ENCODE data around the gene PDE10A.

- no peak for TF ChIP-seq SIN3A (IDR thresholded peaks at IDR 0.05; ENCODE audit: borderline replicate concordance, insufficient read depth, low read length)
- no peak for TF ChIP-seq FOXP2 (optimal IDR thresholded peaks at IDR 0.05; ENCODE audit: borderline replicate concordance, extremely low read depth, extremely low read length, insufficient read depth)
- TF ChIP-seq, protein P1, sequence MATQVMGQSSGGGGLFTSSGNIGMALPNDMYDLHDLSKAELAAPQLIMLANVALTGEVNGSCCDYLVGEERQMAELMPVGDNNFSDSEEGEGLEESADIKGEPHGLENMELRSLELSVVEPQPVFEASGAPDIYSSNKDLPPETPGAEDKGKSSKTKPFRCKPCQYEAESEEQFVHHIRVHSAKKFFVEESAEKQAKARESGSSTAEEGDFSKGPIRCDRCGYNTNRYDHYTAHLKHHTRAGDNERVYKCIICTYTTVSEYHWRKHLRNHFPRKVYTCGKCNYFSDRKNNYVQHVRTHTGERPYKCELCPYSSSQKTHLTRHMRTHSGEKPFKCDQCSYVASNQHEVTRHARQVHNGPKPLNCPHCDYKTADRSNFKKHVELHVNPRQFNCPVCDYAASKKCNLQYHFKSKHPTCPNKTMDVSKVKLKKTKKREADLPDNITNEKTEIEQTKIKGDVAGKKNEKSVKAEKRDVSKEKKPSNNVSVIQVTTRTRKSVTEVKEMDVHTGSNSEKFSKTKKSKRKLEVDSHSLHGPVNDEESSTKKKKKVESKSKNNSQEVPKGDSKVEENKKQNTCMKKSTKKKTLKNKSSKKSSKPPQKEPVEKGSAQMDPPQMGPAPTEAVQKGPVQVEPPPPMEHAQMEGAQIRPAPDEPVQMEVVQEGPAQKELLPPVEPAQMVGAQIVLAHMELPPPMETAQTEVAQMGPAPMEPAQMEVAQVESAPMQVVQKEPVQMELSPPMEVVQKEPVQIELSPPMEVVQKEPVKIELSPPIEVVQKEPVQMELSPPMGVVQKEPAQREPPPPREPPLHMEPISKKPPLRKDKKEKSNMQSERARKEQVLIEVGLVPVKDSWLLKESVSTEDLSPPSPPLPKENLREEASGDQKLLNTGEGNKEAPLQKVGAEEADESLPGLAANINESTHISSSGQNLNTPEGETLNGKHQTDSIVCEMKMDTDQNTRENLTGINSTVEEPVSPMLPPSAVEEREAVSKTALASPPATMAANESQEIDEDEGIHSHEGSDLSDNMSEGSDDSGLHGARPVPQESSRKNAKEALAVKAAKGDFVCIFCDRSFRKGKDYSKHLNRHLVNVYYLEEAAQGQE (IDR thresholded peaks at IDR 0.05; ENCODE audit: insufficient read depth in 1 of 2, low read depth in 2 of 2, low read length in 2 of 2) = no peak
- TF ChIP-seq POLR2AphosphoS5 (IDR thresholded peaks at IDR 0.05; ENCODE audit: low read depth, low read length) = no peak
Observed at GRCh38 chr6:165571721-165572132, 91.3 kb downstream of the PDE10A start.

Measured in PFSK-1 (cell line).